Measurements from ENCODE around the gene BIRC6. TPM values are rescaled to one million over a fixed set of nuclear protein-coding genes. Genes with fewer than 3 reads are reported as not detected.
A peak's percentile ranks its signal among the peaks of the same experiment; 100 is the strongest.
"Not testable (repeated sequence)": the region's sequence is repeated elsewhere in the genome, so short reads cannot be mapped to it uniquely, and the experiment has no call there.

The BIRC6 gene
- total and polyA plus RNA-seq, 5 donors from 2014 or later = 18.9 to 176 (median 27.2) TPM

DNA sequence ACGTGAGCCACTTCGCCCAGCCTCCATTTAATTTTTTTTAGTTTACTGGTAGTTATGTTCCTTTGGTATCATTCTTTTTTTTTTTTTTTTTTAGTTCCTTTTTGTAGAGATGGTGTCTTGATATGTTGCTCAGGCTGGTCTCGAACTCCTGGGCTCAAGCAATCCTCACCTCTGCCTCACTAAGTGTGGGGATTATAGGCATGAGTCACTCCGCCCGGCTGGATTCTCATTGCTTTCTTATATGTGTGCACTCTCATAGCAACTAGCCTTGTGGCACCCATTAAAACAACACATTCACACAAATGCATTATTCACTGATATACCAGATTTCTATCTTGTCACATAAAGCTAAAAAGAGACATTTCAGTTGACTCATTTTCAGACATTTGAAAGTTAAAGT, 275.3 kb downstream of the BIRC6 start:
- DNase-seq (no peak), ATAC-seq (ENCODE audit: low read depth in 2 of 2) (no peak)
- Mint-ChIP-seq H3K9me3 (no peaks in the 10 kb centered on the region), H3K36me3 (peaks cover 20% of the 10 kb centered on the region), H3K27ac (no peak overlapping the region), H3K4me1 (peaks cover 24 to 43% (median 32%) of the 10 kb centered on the region in 4 donors), H3K4me3 (peak overlapping the region in 2 of 4 donors; percentile 31 to 69), H3K27me3 (no peaks in the 10 kb centered on the region)
- Histone ChIP-seq H3K36me3 (ENCODE audit: control insufficient read depth, insufficient read depth, low read length) (peaks cover 47% of the 10 kb centered on the region), H3K4me3 (ENCODE audit: low read depth, low read length) (no peak overlapping the region), H3K27ac (ENCODE audit: insufficient read depth, low read length, poor library complexity, severe bottlenecking) (no peak overlapping the region), H3K4me1 (ENCODE audit: control insufficient read depth, insufficient read depth, low read length, poor library complexity, severe bottlenecking) (peaks cover 11% of the 10 kb centered on the region), H3K27me3 (ENCODE audit: control insufficient read depth, insufficient read depth, low read length) (no peaks in the 10 kb centered on the region), H3K9me3 (ENCODE audit: control insufficient read depth in 2 of 2, low read length in 2 of 2) (no peaks in the 10 kb centered on the region)

DNA sequence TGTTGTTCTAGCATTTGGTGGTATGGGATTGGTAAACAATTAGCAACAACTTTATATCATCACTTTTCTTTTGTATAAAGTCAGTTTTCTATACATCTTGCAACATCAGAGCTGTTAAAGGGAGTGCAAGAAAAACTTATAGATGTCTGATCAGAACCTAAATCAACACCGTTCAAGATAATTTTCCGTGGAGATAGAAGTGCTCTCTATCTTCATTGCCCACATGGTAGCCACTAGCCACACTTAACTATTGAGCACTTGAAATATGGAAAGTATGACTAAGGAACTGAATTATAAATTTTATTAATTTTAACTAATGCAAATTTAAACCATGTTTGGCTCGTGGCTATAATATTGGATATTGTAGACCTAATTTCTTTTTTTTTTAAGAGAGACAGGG, 276.2 kb downstream of the BIRC6 start:
- H3K4me3 Mint-ChIP-seq = no peak overlapping the region
- peaks cover 21 to 33% (median 25%) of the 10 kb centered on the region in 4 donors for H3K4me1 Mint-ChIP-seq
- H3K36me3 Mint-ChIP-seq = peaks cover 24% of the 10 kb centered on the region
- H3K9me3 ChIP-seq (ENCODE audit: control insufficient read depth in 2 of 2, low read length in 2 of 2) = no peaks in the 10 kb centered on the region
- H3K4me3 ChIP-seq (ENCODE audit: low read depth, low read length) = no peak overlapping the region
- H3K27me3 ChIP-seq (ENCODE audit: control insufficient read depth, insufficient read depth, low read length) = no peaks in the 10 kb centered on the region
- H3K27me3 Mint-ChIP-seq = no peaks in the 10 kb centered on the region
- ATAC-seq (ENCODE audit: low read depth in 2 of 2) (no peak), DNase-seq (no peak)
- H3K27ac Mint-ChIP-seq = no peak overlapping the region
- peaks cover 11% of the 10 kb centered on the region for H3K4me1 ChIP-seq (ENCODE audit: control insufficient read depth, insufficient read depth, low read length, poor library complexity, severe bottlenecking)
- H3K27ac ChIP-seq (ENCODE audit: insufficient read depth, low read length, poor library complexity, severe bottlenecking) = no peak overlapping the region
- H3K9me3 Mint-ChIP-seq = no peaks in the 10 kb centered on the region
- H3K36me3 ChIP-seq (ENCODE audit: control insufficient read depth, insufficient read depth, low read length) = peaks cover 54% of the 10 kb centered on the region

DNA sequence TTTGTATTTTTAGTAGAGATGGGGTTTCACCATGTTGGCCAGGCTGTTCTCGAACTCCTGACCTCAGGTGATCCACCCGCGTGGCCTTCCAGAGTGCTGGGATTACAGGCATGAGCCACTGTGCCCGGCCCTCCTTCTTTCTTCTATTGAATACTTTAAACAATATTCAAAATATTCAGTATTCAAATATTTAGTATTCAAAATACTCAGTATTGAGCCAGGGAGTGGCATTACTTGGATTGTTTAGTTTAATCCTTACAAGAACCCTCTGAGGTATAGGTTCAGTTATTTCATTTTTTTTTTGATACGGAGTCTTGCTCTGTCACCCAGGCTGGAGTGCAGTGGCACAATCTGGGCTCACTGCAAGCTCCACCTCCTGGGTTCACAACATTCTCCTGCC, 281.7 kb downstream of the BIRC6 start:
- not testable (repeated sequence) for DNase-seq; H3K4me1 Mint-ChIP-seq; H3K27me3 Mint-ChIP-seq; H3K27ac ChIP-seq (ENCODE audit: insufficient read depth, low read length, poor library complexity, severe bottlenecking); H3K27ac Mint-ChIP-seq; H3K27me3 ChIP-seq (ENCODE audit: control insufficient read depth, insufficient read depth, low read length); ATAC-seq (ENCODE audit: low read depth in 2 of 2); H3K4me3 Mint-ChIP-seq; H3K9me3 Mint-ChIP-seq; H3K4me3 ChIP-seq (ENCODE audit: low read depth, low read length); H3K9me3 ChIP-seq (ENCODE audit: control insufficient read depth in 2 of 2, low read length in 2 of 2); H3K4me1 ChIP-seq (ENCODE audit: control insufficient read depth, insufficient read depth, low read length, poor library complexity, severe bottlenecking)
- H3K36me3 Mint-ChIP-seq = peaks cover 12% of the 10 kb centered on the region
- H3K36me3 ChIP-seq (ENCODE audit: control insufficient read depth, insufficient read depth, low read length) = peaks cover 70% of the 10 kb centered on the region

DNA sequence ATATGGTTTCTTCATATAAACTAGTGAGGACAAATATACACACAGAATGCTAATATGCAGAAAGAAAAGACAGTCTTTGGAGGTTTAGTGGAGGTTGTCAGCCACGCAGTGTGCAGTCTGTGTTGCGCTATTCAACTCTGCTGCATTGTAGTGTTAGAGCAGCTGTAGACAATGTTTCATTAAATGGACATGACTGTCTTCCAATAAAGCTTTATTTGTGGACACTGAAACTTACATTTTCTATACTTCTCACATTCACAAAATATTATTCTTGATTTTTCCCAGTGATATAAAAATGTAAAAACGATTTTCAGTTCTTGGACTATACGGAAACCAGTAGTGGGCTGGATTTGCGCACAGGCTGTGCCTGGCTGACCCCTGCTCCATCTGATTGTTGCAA, 284.4 kb downstream of the BIRC6 start:
- H3K4me3 Mint-ChIP-seq = no peak overlapping the region
- DNase-seq = no peak
- no peaks in the 10 kb centered on the region for H3K9me3 Mint-ChIP-seq
- no peak for ATAC-seq (ENCODE audit: low read depth in 2 of 2)
- Histone ChIP-seq H3K4me1 (ENCODE audit: control insufficient read depth, insufficient read depth, low read length, poor library complexity, severe bottlenecking) (no peaks in the 10 kb centered on the region), H3K4me3 (ENCODE audit: low read depth, low read length) (no peak overlapping the region), H3K9me3 (ENCODE audit: control insufficient read depth in 2 of 2, low read length in 2 of 2) (no peaks in the 10 kb centered on the region), H3K27me3 (ENCODE audit: control insufficient read depth, insufficient read depth, low read length) (no peaks in the 10 kb centered on the region), H3K36me3 (ENCODE audit: control insufficient read depth, insufficient read depth, low read length) (peaks cover 57% of the 10 kb centered on the region), H3K27ac (ENCODE audit: insufficient read depth, low read length, poor library complexity, severe bottlenecking) (no peak overlapping the region)
- H3K27ac Mint-ChIP-seq = no peak overlapping the region
- no peaks in the 10 kb centered on the region for H3K27me3 Mint-ChIP-seq
- peaks cover 0 to 7% (median 5%) of the 10 kb centered on the region in 4 donors for H3K4me1 Mint-ChIP-seq
- peaks cover 19% of the 10 kb centered on the region for H3K36me3 Mint-ChIP-seq

DNA sequence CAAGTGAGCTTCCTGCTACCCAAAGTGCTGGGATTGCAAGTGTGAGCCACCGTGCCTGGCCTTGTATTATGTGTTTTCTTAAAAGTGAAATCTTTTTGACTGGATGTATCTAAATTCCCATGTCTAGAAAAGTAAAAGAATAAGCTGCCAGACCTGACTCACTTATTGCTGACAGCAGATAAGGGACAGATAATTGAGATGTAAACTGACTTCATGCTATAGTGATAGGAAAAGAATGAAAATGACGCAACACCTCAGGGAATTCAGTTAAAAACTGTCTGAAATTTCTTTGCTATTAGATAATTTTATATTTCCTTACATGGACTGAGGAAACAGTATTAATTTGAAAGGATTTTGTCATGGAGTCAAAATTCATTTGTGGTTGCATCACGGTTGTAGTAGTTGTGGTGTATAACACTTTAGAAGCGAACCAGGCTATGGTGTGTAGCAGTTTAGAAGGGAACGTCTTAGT, 290.4 kb downstream of the BIRC6 start:
- H3K9me3 ChIP-seq (ENCODE audit: control insufficient read depth in 2 of 2, low read length in 2 of 2) = no peaks in the 10 kb centered on the region
- H3K9me3 Mint-ChIP-seq = no peaks in the 10 kb centered on the region
- H3K4me1 Mint-ChIP-seq = peaks cover 0 to 7% (median 3%) of the 10 kb centered on the region in 4 donors
- no peaks in the 10 kb centered on the region for H3K27me3 ChIP-seq (ENCODE audit: control insufficient read depth, insufficient read depth, low read length)
- no peak for ATAC-seq (ENCODE audit: low read depth in 2 of 2)
- no peaks in the 10 kb centered on the region for H3K4me1 ChIP-seq (ENCODE audit: control insufficient read depth, insufficient read depth, low read length, poor library complexity, severe bottlenecking)
- no peaks in the 10 kb centered on the region for H3K27me3 Mint-ChIP-seq
- H3K4me3 Mint-ChIP-seq = no peak overlapping the region
- peaks cover 45% of the 10 kb centered on the region for H3K36me3 Mint-ChIP-seq
- H3K36me3 ChIP-seq (ENCODE audit: control insufficient read depth, insufficient read depth, low read length) = peaks cover 52% of the 10 kb centered on the region
- H3K4me3 ChIP-seq (ENCODE audit: low read depth, low read length) = no peak overlapping the region
- no peak overlapping the region for H3K27ac ChIP-seq (ENCODE audit: insufficient read depth, low read length, poor library complexity, severe bottlenecking)
- no peak for DNase-seq
- H3K27ac Mint-ChIP-seq = peak overlapping the region in 1 of 3 donors; percentile 45

DNA sequence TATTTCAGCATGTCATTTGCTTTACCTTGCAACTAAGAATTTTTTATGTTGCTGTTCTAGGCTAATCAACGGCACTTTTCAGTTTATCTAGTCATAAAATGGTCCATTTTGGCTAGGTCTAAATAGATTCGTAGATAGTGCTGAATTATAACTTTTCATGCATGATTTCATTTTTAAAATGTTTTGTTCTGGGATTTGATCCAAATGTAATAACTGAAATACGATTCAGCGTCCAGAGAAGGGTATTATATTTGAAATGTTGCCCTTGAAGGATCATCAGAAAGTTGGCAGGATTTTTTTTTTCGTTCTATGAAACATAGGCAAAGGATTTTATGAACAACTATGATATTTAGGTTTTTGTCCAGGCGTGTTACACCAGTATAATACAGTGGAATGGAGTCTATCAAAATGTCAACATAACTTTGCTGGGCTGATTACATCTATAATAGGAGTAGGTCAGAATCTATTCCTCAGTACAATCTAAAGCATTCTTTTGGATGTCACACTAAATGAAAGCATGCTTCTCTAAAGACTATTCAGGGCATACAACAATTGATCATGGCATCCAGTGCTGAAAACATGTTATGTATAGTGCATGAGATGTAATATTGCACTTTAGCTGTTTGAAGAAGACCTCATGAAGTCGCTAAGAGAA, 295.9 kb downstream of the BIRC6 start:
- H3K9me3 ChIP-seq (ENCODE audit: control insufficient read depth in 2 of 2, low read length in 2 of 2) = no peaks in the 10 kb centered on the region
- H3K27ac Mint-ChIP-seq = peak overlapping the region in 1 of 3 donors; percentile 42
- peaks cover 45% of the 10 kb centered on the region for H3K36me3 ChIP-seq (ENCODE audit: control insufficient read depth, insufficient read depth, low read length)
- DNase-seq = no peak
- H3K4me3 ChIP-seq (ENCODE audit: low read depth, low read length) = no peak overlapping the region
- H3K27me3 ChIP-seq (ENCODE audit: control insufficient read depth, insufficient read depth, low read length) = no peaks in the 10 kb centered on the region
- H3K9me3 Mint-ChIP-seq = no peaks in the 10 kb centered on the region
- H3K4me1 ChIP-seq (ENCODE audit: control insufficient read depth, insufficient read depth, low read length, poor library complexity, severe bottlenecking) = no peaks in the 10 kb centered on the region
- no peak overlapping the region for H3K4me3 Mint-ChIP-seq
- peaks cover 0 to 11% (median 2%) of the 10 kb centered on the region in 4 donors for H3K4me1 Mint-ChIP-seq
- H3K36me3 Mint-ChIP-seq = peaks cover 53% of the 10 kb centered on the region
- ATAC-seq (ENCODE audit: low read depth in 2 of 2) = no peak
- H3K27ac ChIP-seq (ENCODE audit: insufficient read depth, low read length, poor library complexity, severe bottlenecking) = no peak overlapping the region
- H3K27me3 Mint-ChIP-seq = no peaks in the 10 kb centered on the region

DNA sequence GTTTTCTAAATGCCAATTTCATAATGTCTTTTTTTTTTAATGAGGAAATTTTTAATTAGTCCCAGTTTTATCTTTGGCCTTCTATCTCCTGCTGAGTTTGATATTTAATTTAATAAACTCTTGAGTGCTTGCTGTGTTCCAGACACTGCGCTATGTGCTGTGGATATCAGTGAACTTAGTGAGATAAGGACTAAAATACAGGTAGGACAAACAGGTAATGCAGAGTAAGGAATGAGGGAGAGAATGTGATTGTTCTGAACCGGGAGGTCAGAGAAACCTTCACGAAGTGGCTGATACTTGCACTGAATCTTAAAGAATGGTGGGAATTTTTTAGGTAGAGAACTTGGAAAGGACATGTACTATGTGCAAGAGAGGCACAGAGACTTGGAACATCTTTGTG, 299.2 kb downstream of the BIRC6 start:
- ATAC-seq (ENCODE audit: low read depth in 2 of 2) (no peak), DNase-seq (no peak)
- Mint-ChIP-seq H3K27ac (peak overlapping the region; percentile 2 to 22 (median 10)), H3K9me3 (no peaks in the 10 kb centered on the region), H3K4me1 (peaks cover 0 to 12% (median 8%) of the 10 kb centered on the region in 4 donors), H3K27me3 (no peaks in the 10 kb centered on the region), H3K4me3 (no peak overlapping the region), H3K36me3 (peaks cover 54% of the 10 kb centered on the region)
- no peaks in the 10 kb centered on the region for H3K9me3 ChIP-seq (ENCODE audit: control insufficient read depth in 2 of 2, low read length in 2 of 2)
- no peak overlapping the region for H3K27ac ChIP-seq (ENCODE audit: insufficient read depth, low read length, poor library complexity, severe bottlenecking)
- peaks cover 29% of the 10 kb centered on the region for H3K36me3 ChIP-seq (ENCODE audit: control insufficient read depth, insufficient read depth, low read length)
- no peaks in the 10 kb centered on the region for H3K27me3 ChIP-seq (ENCODE audit: control insufficient read depth, insufficient read depth, low read length)
- H3K4me3 ChIP-seq (ENCODE audit: low read depth, low read length) = no peak overlapping the region
- no peaks in the 10 kb centered on the region for H3K4me1 ChIP-seq (ENCODE audit: control insufficient read depth, insufficient read depth, low read length, poor library complexity, severe bottlenecking)

DNA sequence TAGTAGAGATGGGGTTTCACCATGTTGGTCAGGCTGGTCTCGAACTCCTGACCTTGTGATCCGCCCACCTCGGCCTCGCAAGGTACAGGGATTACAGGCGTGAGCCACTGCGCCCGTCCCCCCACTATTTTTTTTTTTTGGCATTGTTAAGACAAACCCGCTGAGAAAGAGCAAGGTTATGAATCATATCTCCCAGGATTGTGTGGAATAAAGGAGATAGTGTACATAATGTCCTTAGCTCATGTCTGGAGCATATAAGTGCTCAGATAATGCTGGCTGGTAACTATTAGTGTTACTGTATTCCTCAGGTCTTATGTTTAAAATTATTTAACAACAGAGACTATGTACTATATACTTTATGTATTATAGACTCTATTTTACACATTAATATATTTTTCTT, 307.0 kb downstream of the BIRC6 start:
- ATAC-seq (ENCODE audit: low read depth in 2 of 2) = no peak
- no peak overlapping the region for H3K4me3 ChIP-seq (ENCODE audit: low read depth, low read length)
- H3K27me3 ChIP-seq (ENCODE audit: control insufficient read depth, insufficient read depth, low read length) = no peaks in the 10 kb centered on the region
- H3K27ac Mint-ChIP-seq = no peak overlapping the region
- no peaks in the 10 kb centered on the region for H3K9me3 Mint-ChIP-seq
- peaks cover 0 to 24% (median 13%) of the 10 kb centered on the region in 4 donors for H3K4me1 Mint-ChIP-seq
- no peak overlapping the region for H3K4me3 Mint-ChIP-seq
- peaks cover 8% of the 10 kb centered on the region for H3K36me3 ChIP-seq (ENCODE audit: control insufficient read depth, insufficient read depth, low read length)
- no peaks in the 10 kb centered on the region for H3K9me3 ChIP-seq (ENCODE audit: control insufficient read depth in 2 of 2, low read length in 2 of 2)
- no peaks in the 10 kb centered on the region for H3K4me1 ChIP-seq (ENCODE audit: control insufficient read depth, insufficient read depth, low read length, poor library complexity, severe bottlenecking)
- H3K27me3 Mint-ChIP-seq = no peaks in the 10 kb centered on the region
- H3K36me3 Mint-ChIP-seq = peaks cover 33% of the 10 kb centered on the region
- no peak for DNase-seq
- no peak overlapping the region for H3K27ac ChIP-seq (ENCODE audit: insufficient read depth, low read length, poor library complexity, severe bottlenecking)

All from CD4-positive, CD25-positive, alpha-beta regulatory T cell (primary cell).